Fibroblast of mammary gland (primary cell): Measurements from ENCODE around the gene PGC.

Experiments used
- DNase-seq: peaks from one replicate; pipeline ENCODE4 v3.0.0-alpha.2; 2010; ENCODE audit warnings: low read depth
- H3K4me3 ChIP-seq: 2 replicates; pipeline ENCODE4 v1.5.1; 2011; ENCODE audit warnings: low read depth, mild to moderate bottlenecking, low read length, moderate library complexity; ENCODE audit not compliant: control insufficient read depth
- TF ChIP-seq, protein P1 (sequence below): conservative IDR thresholded peaks from 2 replicates; pipeline ENCODE4 v1.5.1; 2011; ENCODE audit warnings: low read depth, low read length, inconsistent platforms; ENCODE audit not compliant: control insufficient read depth, insufficient read depth

The PGC gene

DNA sequence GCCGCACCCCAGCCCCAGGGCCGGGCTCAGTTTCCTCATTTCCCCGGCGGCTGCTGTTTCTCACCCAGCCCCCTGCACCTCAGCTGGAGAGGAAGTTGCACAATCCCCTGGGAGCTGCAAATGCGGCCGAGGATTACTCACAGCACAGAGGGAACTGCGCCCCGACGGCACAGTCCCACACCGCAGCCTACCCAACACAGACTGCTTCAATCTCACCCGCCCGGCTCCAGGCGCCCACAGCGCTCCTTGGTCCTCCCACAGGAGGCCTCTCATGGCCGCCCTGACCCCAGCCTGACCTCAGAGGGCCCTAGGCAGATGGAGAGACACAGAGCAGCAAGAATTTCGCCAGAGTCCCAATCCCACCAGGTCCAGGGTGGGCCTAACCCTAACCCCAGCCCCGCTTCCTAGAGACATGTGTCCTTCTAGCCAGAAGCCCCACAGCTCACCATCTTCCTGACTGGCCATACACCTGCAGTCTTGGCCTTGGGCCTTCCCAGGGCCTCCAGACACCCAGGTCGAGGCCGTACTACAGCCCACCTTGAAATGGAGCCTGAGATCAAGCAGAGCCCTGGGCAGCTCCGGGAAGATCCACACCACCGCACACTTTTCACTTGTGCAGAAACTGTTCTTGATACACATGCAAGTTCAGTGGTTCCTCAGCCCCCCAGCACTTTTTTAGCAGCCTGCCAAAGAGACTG lies 23.5 kb downstream of the PGC start:
- peak; percentile 88 for DNase-seq

DNA sequence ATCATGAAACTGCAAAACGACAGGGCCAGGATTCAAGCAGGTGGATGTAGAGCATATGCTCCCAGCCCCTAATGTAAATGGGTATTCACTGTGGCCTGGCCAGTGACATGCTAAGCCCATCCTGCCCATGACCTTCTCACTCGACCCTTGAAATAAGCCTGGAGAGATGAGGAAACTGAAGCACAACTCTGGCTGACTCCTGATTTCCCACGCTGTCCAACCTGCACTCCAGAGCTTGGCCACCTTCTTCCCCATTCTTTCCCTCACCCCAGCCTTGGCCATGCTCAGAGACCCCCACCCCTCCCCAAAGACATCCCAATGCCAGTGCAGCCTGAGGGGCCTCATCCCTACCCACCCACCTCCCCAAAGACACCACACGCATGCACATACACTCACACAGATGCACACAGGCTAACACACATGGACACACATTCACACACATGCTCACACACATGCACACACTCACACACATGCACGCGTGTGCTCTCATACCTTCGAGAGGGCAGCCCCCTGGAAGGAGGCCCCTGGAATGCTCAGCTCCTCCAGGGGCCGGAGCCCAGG lies 24.1 kb downstream of the PGC start:
- TF ChIP-seq, protein P1, sequence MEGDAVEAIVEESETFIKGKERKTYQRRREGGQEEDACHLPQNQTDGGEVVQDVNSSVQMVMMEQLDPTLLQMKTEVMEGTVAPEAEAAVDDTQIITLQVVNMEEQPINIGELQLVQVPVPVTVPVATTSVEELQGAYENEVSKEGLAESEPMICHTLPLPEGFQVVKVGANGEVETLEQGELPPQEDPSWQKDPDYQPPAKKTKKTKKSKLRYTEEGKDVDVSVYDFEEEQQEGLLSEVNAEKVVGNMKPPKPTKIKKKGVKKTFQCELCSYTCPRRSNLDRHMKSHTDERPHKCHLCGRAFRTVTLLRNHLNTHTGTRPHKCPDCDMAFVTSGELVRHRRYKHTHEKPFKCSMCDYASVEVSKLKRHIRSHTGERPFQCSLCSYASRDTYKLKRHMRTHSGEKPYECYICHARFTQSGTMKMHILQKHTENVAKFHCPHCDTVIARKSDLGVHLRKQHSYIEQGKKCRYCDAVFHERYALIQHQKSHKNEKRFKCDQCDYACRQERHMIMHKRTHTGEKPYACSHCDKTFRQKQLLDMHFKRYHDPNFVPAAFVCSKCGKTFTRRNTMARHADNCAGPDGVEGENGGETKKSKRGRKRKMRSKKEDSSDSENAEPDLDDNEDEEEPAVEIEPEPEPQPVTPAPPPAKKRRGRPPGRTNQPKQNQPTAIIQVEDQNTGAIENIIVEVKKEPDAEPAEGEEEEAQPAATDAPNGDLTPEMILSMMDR = no peak
- H3K4me3 ChIP-seq = no peak overlapping the region
- no peak for DNase-seq

More for the DNA sequence above, 23.5 kb downstream of the PGC start:
- no peak overlapping the region for H3K4me3 ChIP-seq
- TF ChIP-seq, protein P1 = no peak

DNA sequence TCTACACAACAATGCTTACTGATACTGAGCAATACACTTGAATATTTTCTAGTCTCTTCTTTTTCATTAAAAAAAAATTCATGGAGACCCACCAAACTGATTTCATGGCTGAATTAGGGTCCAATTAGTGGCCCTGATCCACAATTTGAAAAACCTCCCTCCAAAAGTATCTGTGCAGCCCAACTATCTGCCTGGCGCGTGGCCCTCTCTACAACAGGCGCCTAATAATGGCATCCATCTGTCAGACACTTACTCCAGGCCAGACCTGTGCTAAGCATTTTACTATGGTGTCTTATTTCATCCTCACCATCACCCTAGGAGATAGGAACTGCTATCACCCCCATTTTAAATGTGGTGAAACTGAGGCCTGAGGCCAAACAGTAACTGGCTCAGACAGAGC lies 25.8 kb downstream of the PGC start:
- DNase-seq = no peak
- H3K4me3 ChIP-seq = no peak overlapping the region
- TF ChIP-seq, protein P1 = no peak

DNA sequence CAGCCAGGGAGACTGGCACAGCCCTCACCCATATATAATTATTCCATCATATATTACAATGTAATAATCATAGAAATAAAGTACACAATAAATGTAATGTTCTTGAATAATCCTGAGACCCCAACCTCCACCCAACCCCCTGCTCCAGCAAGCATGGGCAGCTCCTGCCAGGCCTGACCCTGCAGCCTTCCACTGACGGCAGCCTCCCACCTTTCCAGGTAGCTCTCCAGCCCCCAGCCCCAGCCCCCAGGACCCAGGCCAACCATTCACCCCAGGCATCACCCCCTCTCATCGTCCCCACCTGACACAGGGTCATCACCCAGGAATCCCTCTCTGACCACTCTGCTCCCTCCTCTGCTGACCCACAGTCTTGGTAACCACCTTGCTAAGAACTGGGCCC lies 26.4 kb downstream of the PGC start:
- TF ChIP-seq, protein P1 = no peak
- no peak for DNase-seq
- H3K4me3 ChIP-seq = no peak overlapping the region

DNA sequence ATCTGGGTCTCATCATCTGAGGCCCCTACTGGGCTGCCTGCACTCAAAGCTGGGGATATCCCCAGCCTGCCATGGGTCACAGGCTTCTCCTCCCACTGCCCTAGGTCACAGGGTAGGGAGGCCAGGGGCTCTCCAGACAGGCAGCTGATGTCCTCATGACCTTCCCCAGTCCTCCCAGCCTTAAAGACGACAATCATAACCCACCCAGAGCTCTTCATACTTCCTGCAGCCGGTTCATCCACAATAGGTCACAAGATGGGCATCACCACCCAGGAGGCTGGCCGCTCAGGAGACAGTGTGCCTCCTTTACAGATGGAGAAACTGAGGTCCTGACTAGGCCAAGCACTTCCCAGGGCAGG lies 27.0 kb downstream of the PGC start:
- H3K4me3 ChIP-seq = no peak overlapping the region
- TF ChIP-seq, protein P1 = no peak
- DNase-seq = no peak

DNA sequence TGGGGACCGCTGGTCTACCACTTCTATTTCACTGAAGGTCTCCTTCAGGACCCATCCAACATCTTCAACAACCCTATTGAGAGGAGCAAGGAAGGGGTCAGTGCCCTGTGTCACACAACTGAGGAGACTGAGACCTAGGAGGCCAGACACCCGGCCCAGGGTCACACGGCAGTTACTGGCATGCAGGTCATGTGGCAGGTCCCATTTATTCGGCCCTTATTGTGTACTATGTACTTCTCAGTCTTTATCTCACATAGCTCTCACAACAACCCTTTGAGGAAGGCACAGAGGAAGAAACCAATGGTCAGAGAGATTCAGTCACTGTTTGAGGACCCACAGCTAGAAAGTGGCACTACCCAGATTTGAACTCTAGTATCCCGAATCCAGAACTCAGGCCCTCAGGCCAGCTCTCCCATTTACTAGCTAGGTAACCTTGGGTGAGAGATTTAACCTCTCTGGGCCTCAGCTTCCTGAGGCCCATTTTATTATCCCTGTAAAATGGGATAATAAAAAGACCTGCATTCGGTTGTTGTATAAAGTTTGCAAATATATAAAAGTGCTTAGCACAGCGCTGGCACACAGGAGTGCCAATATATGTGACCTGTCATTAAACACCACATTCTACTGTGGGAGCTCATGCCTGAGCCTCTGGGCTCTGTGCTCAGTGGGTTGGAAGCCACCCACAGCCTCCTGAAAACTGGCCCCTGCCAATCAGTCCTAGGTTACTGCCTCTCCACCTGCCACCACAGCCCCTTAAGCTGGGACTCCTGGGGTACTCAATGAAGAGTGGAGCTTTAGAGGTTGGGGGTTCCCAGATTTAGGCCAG lies 27.5 kb downstream of the PGC start:
- H3K4me3 ChIP-seq = no peak overlapping the region
- TF ChIP-seq, protein P1 = no peak
- no peak for DNase-seq
